ENCODE data around the gene ZBTB20. TPM values are rescaled to one million over a fixed set of nuclear protein-coding genes. Genes with fewer than 3 reads are reported as not detected.

Gene ZBTB20
- total RNA-seq, 3 donors from 2014 or later (not counting 1 experiment from before 2014, with no cell fraction given), result 52.7 to 58.3 (median 55.9) TPM

DNA sequence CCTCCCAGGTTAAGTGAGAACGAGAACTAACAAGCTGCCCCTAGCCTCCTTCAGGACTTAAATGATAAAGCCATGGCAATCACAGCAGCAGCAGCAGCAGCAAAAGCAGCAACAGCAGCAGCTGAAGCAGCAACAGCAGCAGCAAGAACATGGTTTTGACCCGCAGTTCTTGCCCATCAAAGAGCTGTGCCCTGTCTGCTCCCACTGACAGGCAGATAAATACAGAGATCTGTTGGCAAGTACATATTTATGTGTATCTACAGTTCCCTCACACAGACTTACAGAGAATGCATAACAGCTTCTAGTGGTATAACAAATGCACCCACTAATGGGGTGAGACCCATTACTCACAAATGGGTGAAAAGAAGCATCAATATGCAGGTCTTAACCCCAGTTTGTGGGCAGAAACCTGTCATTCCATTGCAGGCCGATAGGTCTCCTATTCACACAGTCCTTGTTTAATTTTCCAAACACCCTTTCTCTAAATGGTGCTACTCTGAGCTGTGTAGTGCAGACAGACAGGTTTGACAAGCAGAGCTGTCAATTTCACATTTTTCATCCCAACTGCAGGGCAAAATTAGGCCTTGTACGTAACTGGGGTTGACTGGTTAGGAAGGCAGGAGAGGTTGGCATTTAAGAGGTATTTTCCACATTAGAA is 537.0 kb downstream of the ZBTB20 start:
- H3K4me1 Mint-ChIP-seq, result peaks cover 0 to 4% of the 10 kb centered on the region in 2 donors
- no peak overlapping the region for H3K4me3 Mint-ChIP-seq
- no peak overlapping the region for H3K27ac Mint-ChIP-seq
- H3K27me3 ChIP-seq (ENCODE audit: control insufficient read depth, insufficient read depth, low read length), result no peaks in the 10 kb centered on the region
- no peaks in the 10 kb centered on the region for H3K9me3 Mint-ChIP-seq
- H3K36me3 ChIP-seq (ENCODE audit: control insufficient read depth, insufficient read depth, low read length), result no peaks in the 10 kb centered on the region
- WGBS (ENCODE audit: insufficient coverage), result 99% methylated on average over 4 of the region's 4 CpGs
- no peaks in the 10 kb centered on the region for H3K27me3 Mint-ChIP-seq (ENCODE audit: low read depth in 2 of 2)
- no peak for DNase-seq
- no peaks in the 10 kb centered on the region for H3K36me3 Mint-ChIP-seq
- TF ChIP-seq CTCF (IDR thresholded peaks at IDR 0.05), result no peak
- no peak overlapping the region for H3K27ac ChIP-seq (ENCODE audit: low read length)
- no peaks in the 10 kb centered on the region for H3K4me1 ChIP-seq (ENCODE audit: control insufficient read depth, insufficient read depth, low read length)
- no peak overlapping the region for H3K4me3 ChIP-seq (ENCODE audit: low read length)
- intact Hi-C loops (cut with micrococcal nuclease), result no loop called here
- no peak for ATAC-seq
- no peaks in the 10 kb centered on the region for H3K9me3 ChIP-seq (ENCODE audit: control insufficient read depth, insufficient read depth, low read length)

DNA sequence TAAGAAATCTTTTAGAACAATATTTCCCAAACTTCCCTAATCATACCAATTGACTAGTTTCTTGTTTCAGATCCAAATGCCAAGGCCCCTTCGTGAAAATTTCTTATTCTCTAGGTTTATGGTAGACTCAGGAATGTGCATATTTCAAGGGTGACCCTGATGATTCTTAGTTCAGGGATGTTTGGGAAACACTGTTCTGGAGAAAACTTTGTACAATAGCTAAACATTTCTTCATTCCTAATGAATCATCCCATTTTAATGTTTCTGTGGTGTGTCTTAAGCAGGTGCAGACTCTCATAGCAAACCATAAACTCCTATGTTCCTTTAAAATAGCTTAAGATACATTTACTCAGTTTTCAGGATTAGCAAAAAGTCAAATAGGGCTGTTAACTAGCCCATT is 538.8 kb downstream of the ZBTB20 start:
- H3K4me3 Mint-ChIP-seq, result no peak overlapping the region
- Histone ChIP-seq H3K4me1 (ENCODE audit: control insufficient read depth, insufficient read depth, low read length) (no peaks in the 10 kb centered on the region), H3K4me3 (ENCODE audit: low read length) (no peak overlapping the region), H3K27ac (ENCODE audit: low read length) (no peak overlapping the region), H3K9me3 (ENCODE audit: control insufficient read depth, insufficient read depth, low read length) (no peaks in the 10 kb centered on the region), H3K36me3 (ENCODE audit: control insufficient read depth, insufficient read depth, low read length) (no peaks in the 10 kb centered on the region), H3K27me3 (ENCODE audit: control insufficient read depth, insufficient read depth, low read length) (no peaks in the 10 kb centered on the region)
- H3K36me3 Mint-ChIP-seq, result no peaks in the 10 kb centered on the region
- H3K4me1 Mint-ChIP-seq, result peaks cover 0 to 4% of the 10 kb centered on the region in 2 donors
- no peaks in the 10 kb centered on the region for H3K27me3 Mint-ChIP-seq (ENCODE audit: low read depth in 2 of 2)
- TF ChIP-seq CTCF (IDR thresholded peaks at IDR 0.05), result no peak
- H3K9me3 Mint-ChIP-seq, result no peaks in the 10 kb centered on the region
- intact Hi-C loops (cut with micrococcal nuclease), result no loop called here
- DNase-seq (no peak), ATAC-seq (no peak)
- H3K27ac Mint-ChIP-seq, result no peak overlapping the region
- WGBS (ENCODE audit: insufficient coverage), result no CpG with 5 or more reads among the region's 1 CpG

GRCh38 chr3:114606336-114606735 is 540.8 kb downstream of the ZBTB20 start:
- H3K27ac Mint-ChIP-seq, result no peak overlapping the region
- peaks cover 0 to 4% of the 10 kb centered on the region in 2 donors for H3K4me1 Mint-ChIP-seq
- Histone ChIP-seq H3K9me3 (ENCODE audit: control insufficient read depth, insufficient read depth, low read length) (no peaks in the 10 kb centered on the region), H3K4me1 (ENCODE audit: control insufficient read depth, insufficient read depth, low read length) (no peaks in the 10 kb centered on the region), H3K36me3 (ENCODE audit: control insufficient read depth, insufficient read depth, low read length) (no peaks in the 10 kb centered on the region), H3K27ac (ENCODE audit: low read length) (no peak overlapping the region), H3K4me3 (ENCODE audit: low read length) (no peak overlapping the region), H3K27me3 (ENCODE audit: control insufficient read depth, insufficient read depth, low read length) (no peaks in the 10 kb centered on the region)
- H3K36me3 Mint-ChIP-seq, result no peaks in the 10 kb centered on the region
- DNase-seq (no peak), ATAC-seq (no peak)
- no peak overlapping the region for H3K4me3 Mint-ChIP-seq
- H3K27me3 Mint-ChIP-seq (ENCODE audit: low read depth in 2 of 2), result no peaks in the 10 kb centered on the region
- no peaks in the 10 kb centered on the region for H3K9me3 Mint-ChIP-seq
- WGBS (ENCODE audit: insufficient coverage), result 36% methylated on average over 2 of the region's 2 CpGs
- no peak for TF ChIP-seq CTCF (IDR thresholded peaks at IDR 0.05)
- intact Hi-C loops (cut with micrococcal nuclease), result no loop called here

DNA sequence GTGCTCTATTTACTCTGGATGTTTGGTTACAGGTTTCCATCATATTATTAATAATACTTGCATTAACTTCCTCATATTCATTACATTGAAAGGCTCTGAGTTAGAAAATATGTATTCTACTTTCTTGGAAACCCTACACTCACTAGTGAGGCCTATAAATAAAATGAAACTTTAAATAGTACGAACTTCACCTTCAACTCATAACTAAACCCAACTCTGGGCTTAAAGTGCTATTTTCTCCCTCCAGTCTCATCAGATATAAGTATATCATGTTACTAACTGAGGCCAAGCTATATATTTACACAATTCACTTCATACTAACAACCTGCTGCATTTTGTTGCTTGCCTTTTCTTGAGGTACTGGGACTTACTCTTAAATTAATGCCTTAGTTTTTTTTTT is 546.5 kb downstream of the ZBTB20 start:
- Mint-ChIP-seq H3K36me3 (no peaks in the 10 kb centered on the region), H3K27me3 (ENCODE audit: low read depth in 2 of 2) (no peaks in the 10 kb centered on the region), H3K4me1 (peaks cover 0 to 5% of the 10 kb centered on the region in 2 donors), H3K9me3 (no peaks in the 10 kb centered on the region), H3K4me3 (no peak overlapping the region), H3K27ac (no peak overlapping the region)
- Histone ChIP-seq H3K9me3 (ENCODE audit: control insufficient read depth, insufficient read depth, low read length) (no peaks in the 10 kb centered on the region), H3K4me3 (ENCODE audit: low read length) (no peak overlapping the region), H3K36me3 (ENCODE audit: control insufficient read depth, insufficient read depth, low read length) (no peaks in the 10 kb centered on the region), H3K27ac (ENCODE audit: low read length) (no peak overlapping the region), H3K27me3 (ENCODE audit: control insufficient read depth, insufficient read depth, low read length) (no peaks in the 10 kb centered on the region), H3K4me1 (ENCODE audit: control insufficient read depth, insufficient read depth, low read length) (no peaks in the 10 kb centered on the region)
- ATAC-seq (no peak), DNase-seq (no peak)
- intact Hi-C loops (cut with micrococcal nuclease), result no loop called here
- WGBS (ENCODE audit: insufficient coverage), result 100% methylated on average over 1 of the region's 1 CpG
- no peak for TF ChIP-seq CTCF (IDR thresholded peaks at IDR 0.05)
